HG02678 (cell line): ENCODE data around the gene RTN1.

Experiments used
- ATAC-seq: cut with Tn5 transposase; IDR thresholded peaks from one replicate; pipeline ENCODE4 v1.9.1; 2021; ENCODE audit warnings: mild to moderate bottlenecking, moderate library complexity; ENCODE audit not compliant: unreplicated experiment

Gene RTN1, protein sequence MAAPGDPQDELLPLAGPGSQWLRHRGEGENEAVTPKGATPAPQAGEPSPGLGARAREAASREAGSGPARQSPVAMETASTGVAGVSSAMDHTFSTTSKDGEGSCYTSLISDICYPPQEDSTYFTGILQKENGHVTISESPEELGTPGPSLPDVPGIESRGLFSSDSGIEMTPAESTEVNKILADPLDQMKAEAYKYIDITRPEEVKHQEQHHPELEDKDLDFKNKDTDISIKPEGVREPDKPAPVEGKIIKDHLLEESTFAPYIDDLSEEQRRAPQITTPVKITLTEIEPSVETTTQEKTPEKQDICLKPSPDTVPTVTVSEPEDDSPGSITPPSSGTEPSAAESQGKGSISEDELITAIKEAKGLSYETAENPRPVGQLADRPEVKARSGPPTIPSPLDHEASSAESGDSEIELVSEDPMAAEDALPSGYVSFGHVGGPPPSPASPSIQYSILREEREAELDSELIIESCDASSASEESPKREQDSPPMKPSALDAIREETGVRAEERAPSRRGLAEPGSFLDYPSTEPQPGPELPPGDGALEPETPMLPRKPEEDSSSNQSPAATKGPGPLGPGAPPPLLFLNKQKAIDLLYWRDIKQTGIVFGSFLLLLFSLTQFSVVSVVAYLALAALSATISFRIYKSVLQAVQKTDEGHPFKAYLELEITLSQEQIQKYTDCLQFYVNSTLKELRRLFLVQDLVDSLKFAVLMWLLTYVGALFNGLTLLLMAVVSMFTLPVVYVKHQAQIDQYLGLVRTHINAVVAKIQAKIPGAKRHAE

DNA sequence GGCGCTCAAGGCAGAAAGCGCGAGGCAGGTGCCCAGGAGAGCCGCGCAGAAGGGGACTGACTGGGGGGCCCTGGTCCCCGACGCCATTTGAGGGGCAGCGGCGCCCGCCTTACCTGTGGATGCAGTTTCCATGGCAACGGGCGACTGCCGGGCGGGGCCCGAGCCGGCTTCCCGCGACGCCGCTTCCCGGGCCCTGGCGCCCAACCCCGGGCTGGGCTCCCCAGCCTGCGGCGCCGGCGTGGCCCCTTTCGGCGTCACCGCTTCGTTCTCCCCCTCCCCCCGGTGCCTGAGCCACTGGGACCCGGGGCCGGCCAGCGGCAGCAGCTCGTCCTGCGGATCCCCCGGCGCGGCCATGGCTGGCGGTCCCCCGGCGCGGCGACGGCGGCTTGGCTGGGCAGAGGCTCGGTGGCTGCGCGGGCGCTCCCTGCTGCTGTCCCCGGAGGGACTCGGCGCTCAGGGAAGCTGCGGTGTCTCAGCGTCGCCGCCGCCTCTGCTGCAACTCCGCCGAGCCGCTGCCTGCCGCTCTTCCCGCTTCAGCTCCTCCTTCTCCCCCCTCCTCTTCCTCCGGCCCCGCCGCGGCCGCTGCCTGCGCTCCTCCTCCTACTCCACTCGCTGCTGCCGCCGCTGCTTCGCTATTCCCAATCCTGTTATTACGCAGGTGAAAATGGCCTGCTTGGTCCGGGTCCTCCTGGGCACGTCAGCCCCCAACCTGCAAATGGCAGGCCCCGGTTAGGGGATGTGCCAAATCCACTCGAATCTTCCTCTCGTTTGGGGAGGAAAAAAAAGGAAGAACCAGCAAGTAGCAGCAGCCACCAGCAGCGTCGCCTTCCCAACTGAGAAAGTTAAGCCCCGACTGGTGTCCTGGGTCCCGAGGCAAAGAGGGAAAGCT lies at the start of gene RTN1:
Gene RTN1, minus strand, starts transcription at position 500 of the 889 bp plus-strand sequence. Its CDS starts 146 bp downstream, at position 354.
- peak; percentile 72 for ATAC-seq

DNA sequence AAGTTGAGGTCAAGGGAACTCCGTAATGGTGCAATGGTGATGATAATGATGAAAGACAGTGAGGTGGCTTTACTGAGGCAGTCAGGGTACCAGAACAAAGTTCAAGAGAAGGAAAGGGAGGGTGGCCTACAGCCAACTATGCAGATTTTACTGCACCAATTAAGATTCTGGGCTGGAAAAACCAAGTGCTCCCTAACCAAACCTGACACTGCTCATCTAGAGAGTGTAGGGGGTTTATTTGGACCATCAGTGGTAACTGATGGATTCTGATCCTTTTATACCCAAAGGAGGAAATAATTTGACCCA lies 49.8 kb upstream of the RTN1 start:
- ATAC-seq = no peak

DNA sequence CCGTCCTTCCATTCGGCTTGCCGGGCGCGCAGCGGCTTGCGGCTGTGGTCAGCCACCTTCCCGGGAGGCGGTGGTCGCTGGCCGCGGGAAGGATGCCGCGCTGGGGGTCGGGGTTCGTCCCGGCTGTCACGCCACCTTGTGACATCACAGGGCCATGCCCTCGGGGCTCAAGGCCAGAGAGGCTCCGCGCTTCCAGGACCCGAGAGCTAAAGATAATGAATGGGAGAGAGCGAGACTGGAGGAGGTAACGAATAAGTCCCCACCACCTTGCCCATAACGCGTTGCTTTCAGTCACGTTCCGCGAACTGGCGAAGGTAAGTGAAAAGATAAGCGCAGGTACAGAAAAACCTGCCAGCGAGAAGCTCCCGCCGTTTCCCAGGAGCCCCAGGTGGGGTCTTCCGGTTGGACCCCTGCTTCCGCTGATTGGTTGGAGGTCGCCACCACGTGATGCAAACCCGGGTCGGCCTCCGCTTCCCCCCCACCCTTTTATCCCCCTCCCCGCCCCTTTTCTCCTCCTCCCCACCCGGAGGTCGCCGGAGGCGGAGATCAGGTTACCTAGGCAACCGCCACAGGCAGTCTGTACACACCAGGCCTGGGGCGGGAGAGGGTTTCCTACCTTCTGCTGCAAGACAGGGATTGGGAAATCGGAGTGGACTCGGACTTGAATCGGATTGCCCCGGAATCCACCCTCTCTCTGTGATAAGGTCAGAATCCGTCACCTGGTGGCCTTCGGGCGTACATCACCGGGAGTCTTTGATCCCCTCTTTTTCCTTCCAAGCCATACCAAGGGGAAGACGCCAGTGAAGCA lies 49.2 kb upstream of the RTN1 start, which contains the start of gene LRRC9:
Gene LRRC9, plus strand, starts transcription at position 575 of the 808 bp plus-strand sequence.
- peak; percentile 25 for ATAC-seq

DNA sequence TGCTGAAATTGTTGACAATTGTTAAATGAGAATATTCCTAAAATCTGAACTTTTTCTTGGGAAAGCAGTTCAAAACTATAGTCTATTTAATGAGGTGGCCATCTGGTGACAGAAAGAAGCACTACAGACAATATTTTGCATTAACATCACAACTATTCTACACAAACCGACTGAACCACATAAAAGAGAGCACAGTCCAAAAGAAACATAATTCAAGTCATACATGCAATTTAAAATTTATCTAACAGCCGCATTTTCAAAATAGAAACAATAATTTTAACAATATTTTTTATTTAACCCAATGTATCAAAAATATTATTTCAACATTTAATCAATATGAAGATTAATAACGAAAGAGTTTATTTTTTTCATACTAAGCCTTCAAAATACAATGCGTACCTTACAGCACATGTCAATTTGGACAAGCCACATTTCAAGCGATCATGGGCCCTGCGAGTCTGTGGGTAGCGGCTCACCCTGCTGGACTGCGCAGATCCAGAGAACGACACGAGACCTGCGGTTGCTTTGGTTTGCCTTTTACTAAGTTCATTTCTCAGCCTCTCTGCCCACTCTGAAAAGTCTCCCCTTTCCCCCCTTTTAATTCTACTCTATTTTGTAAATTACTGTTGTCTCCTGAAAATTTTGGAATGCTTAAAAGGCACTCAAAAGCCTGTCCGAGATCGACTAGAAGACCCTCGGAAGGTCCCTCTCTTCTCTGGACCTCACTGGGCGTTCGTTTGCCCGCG lies 48.4 kb upstream of the RTN1 start:
- peak; percentile 54 for ATAC-seq

DNA sequence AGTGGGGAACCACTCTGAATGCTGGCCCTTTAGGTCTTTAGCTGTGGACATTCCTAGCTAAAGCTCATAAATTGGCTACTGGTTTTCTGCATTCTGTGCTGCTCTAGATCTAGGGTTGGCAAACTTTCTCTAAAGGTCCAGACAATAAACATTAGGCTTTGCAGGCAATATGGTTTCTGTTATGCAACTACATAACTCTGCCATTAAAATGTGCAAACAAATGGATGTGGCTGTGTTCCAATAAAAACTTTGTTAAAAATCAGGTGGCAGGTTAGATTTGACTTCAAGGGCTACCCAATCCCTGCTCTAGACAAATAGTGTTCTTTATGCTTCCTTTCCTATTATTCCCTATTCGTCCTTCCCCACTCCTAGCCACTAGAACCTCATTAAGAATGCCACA lies 42.6 kb upstream of the RTN1 start:
- ATAC-seq = no peak

DNA sequence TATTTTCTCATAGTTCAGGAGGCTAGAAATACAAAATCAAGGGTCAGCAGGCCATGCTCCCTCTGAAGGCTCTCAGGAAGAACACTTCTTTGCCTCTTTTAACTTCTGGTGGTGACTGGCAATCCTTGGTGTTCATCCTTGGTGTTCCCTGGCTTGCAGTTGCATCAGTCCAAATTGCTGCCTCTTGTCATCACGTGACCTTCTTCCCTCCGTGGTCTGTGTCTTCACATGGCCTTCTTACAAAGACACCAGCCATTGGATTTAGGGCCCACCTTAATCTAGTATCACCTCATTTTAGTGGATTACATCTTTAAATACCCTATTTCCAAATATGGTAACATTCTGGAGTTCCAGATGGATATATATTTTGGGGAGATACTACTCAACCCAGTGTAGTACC lies 41.9 kb upstream of the RTN1 start:
- no peak for ATAC-seq

DNA sequence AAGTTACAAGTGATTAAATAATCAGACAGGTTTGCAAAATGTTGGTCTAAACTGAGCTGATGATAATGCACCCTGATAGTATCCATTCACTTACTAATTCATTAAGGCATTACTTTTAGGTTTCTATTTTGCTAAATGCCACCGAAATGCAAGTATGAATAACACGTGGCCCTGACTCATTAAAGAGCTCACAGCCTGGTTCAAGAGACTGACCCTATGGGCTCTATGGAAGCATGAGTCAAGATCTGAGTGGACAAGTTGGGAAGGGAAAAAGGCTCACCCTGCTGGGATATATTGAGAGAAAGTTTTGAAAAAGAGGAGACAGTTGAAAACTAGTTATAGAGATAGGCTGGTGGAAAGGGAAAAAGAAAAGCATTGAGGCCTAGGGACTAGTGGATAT lies 34.6 kb upstream of the RTN1 start:
- no peak for ATAC-seq

DNA sequence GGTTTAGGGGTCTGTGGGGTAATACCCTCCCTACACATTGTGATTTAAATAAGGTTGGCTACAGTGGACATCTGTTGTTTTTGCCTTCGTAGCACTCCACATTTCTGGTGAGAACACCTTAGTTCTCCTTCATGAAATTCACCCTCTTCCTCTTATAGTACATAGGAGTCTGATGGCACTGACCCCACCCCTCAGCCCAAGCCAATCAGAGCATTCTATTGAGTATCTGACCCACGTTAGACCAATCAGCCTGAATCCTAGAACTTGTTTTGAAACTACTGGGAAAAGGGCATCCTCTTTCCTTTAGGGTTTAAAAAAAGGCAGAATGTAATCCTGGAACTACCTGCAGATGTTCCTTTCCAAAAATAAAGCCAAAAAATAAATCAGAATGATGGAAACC lies 33.6 kb upstream of the RTN1 start:
- no peak for ATAC-seq

DNA sequence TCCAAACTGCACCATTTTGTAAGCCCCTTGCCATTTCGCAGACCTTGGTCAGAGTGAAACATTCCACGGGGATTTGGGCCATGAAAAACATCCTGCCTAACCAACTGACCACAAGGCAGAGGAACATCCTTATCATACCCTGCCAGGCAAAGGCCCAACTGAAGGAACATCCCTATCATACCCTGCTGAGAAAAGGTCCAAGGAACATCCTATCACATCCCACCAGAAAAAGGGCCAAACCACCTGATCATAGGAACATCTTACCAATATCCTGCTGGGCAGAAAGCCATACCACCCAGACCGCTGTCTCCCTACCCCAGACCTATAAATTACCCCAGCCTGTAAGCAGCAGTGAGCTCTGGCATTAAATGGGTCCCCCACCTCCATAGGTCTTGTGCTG lies 30.0 kb upstream of the RTN1 start:
- ATAC-seq = no peak

DNA sequence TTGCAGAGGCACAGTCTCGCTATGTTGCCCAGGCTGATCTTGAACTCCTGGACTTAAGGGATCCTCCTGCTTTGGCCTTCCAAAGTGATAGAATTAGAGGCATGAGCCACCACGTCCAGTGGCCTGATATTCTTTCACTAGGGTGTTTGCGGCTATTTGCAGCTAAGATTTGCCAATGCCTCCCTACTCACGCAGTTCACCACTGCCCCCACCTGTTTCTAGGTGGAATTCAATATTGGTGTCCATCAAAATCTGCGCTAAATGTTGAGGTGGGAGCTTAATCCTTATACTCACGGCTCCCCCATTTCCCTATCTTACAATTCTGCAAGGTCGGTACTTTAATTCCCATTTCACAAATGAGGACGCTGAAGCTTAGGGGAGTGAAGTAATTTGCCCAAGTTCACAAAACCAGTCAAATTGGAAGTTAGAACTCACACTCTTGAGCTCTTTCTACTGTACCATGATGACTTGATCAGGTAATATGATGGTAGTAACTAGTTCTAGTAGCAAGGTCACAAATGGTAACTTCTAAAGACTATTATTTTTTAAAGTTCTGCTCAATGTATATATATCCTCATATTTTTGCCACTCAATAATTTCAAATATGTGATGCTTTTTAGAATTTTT lies 27.3 kb upstream of the RTN1 start:
- ATAC-seq = no peak

DNA sequence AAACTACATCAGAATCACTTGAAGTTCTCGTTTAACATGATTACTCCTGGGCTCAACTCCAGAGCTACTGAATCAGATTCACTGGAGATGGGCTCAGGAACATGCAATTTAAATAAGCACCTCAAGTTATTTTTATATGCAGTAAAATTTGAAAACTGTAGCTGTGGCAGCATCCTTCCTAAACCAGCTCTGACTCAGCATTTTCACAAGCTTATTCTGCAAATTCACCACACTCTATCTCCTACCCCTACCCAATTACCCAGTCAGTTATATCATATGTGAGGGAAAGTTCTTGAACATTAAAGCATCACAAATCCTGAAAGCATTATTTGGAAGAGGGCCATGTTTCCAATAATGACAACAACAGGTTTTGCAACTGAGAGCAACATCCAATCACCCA lies 25.1 kb upstream of the RTN1 start:
- ATAC-seq = no peak

DNA sequence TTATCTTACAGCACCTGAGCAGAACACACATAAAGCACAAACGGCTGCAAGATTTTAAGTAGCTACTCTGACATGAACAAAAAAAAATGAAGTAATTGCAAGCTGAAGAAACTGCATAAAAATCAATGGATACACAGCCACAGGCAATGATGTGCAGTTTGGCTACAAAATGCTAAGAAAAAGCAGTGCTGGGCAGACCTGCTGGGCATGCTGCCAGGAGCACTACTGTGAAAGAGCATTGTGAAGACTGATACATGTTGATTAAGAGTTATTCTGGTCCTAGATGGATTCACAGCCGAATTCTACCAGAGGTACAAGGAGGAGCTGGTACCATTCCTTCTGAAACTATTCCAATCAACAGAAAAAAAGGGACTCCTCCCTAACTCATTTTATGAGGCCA lies 20.1 kb upstream of the RTN1 start:
- ATAC-seq = no peak

DNA sequence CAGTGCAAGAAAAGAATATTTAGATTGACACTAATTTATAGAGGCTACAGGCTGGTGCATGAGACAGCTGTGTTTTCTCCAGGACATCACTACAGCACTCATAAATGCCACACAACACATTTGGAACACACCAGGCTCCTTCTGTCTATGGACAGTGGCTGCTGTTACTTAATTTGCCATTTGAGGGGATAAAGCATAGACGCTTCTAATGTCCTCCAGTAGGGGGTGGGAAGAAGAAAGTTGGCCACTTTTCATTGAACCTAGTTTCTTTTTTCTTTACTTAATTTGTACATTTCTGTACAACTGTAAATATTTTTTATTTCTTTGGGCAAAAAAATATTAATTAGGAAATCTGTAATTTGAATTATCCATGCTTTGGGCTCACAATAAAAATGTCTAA lies 12.4 kb upstream of the RTN1 start:
- ATAC-seq = no peak

DNA sequence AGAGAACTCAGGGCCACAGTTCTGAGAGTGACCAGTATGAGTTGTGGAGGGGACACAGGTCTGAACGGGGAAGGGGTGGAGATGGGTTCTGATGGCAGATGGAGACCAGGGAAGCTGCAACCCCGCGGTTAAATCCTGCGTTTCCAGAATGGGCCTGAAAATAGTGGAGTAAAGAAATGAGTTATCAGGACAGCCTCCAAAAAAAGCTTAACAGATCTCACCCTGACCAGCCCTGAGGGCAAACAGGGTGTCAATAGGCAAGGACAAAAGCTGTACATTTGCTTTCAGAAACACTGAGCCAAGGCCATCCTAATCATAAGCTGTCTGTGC lies 555 bp upstream of the RTN1 start:
- ATAC-seq = peak; percentile 17

DNA sequence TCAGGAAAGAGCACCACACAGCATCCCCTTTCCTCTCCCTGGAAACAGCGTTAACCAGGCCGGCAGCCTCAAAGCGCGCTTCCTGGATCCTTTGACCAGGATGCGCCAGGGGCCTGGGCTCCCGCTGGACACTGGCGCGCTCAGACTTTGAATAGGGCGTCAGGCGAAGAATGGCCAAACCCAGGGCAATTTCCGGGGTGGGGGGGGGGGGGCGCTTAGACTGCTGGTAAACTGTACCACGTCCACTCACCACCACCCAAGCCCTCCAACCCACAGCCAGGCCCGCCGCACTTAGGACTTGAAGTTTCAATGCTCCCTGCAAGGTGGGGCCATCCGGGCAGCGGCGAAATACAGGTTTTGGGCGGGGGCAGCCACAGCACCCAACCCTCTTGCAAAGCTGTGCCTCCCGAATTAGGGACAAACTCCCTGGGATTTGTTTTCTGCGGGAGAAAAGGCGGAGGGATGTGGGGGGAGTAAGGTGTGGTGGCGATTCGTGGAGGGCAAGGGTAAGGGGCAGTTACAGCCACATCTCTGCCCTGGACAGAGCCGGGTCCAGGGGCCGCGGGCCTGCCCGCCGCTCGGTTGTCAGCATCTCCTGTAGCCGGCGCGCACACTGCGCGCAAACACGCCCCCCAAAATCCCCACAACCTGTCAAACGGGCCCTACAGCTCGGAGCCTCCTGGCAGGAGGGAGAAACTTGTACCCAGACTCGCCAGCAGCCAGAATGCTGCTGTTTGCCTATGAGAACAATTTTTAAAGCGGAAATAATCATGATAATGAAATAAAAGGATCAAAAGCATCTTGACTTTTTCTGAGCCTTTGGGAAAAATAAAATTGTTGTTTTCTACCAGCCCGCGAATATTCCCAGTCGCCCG lies 958 bp downstream of the RTN1 start:
- ATAC-seq = no peak

DNA sequence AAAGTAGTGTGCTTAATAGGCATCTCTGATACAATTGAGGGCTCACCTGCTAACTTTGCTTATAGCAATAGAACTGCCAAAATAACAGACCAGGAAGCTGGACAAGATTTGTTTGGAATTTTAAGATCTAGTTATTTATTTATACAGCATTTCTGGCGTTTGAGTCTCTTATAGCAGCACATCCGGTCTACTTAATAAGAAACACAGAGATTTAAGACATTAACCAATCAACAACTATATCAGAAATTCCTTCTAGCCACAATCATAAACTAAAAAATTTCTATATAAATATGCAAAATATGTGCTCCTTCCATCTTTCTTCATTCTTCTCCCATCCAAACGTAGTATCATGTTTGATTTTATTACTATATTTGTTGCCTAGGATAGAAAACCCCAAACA lies 2.6 kb downstream of the RTN1 start:
- ATAC-seq = no peak

DNA sequence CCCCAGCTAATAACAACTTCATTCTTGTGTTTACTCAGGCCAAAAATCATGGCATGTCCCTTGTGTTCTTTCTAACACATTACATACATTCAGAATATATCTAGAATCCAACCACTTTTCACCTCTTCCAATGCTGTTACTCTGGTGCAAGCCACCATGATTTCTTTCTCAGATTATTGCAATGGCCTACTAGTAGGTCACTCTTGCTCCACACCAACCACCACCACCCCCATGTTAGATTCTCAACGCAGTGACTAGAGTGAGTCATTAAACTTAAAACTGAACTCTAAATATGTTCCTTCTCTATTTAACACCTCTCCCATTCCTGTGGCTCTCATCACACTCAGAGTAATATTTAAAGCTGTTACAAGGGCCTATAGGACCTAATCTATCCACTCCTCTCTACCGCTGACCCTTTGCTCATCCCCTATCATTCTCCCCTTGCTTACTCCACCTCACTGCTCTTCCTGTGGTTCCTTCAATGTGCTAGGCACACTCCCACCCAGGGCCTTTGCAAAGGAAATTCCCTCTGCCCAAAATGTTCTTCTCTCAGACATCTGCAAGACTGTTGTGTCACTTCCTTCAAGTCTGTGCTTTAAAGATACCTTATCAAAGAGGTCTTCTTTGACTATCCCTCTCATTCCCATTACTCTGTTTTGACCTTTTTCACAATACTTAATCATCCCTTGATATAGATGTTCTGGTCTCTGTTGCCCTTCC lies 6.6 kb downstream of the RTN1 start:
- no peak for ATAC-seq

DNA sequence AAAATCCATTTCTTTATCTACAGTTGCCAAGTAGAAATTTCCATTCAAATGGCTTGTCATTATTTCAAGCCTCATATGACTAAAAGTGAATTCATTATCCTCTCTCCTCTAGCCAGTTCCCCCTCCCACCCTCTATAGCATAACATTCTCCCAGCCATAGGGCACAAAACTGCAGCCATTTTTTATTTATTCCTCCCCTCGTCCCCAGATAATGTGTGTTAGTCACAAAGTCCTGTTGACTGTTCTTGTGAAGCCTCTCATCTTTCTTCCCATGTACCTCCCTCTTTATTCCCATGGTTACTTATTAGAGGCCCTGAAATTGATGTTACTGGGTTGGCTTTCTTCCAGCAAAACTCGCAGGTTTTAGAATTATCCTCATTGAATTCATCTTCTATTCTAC lies 13.2 kb downstream of the RTN1 start:
- no peak for ATAC-seq
